22Rv1 (cell line): Measurements from ENCODE around the gene FKBP5.

Source experiments
- ZFX ChIP-seq: fragments of 450-650 bp; IDR thresholded peaks from 2 replicates; pipeline ENCODE4 v1.6.1; 2017; ENCODE audit warnings: antibody characterized with exemption, borderline replicate concordance
- TF ChIP-seq, protein P1 (sequence below): fragments of 450-650 bp; IDR thresholded peaks from 2 replicates; pipeline ENCODE4 v1.5.1; 2017; ENCODE audit warnings: mild to moderate bottlenecking

DNA sequence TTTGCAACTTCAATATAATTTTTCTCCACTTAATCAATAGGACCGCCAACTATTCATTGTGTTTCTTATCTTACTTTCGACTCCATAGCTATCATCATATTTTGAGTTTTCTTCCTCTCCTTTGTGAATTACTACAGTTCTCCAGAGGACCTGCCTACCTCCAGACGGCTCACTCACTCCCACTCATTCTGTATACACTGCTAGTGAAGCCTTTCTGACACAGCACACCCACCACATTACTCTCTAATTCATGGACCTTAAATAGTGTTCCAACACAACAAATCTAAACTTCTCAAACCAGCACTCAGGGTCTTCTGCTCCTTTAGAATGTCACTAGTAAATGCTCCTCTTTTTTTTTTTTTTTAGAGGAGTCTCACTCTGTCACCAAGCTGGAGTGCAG lies 23.8 kb downstream of the FKBP5 start:
- TF ChIP-seq, protein P1, sequence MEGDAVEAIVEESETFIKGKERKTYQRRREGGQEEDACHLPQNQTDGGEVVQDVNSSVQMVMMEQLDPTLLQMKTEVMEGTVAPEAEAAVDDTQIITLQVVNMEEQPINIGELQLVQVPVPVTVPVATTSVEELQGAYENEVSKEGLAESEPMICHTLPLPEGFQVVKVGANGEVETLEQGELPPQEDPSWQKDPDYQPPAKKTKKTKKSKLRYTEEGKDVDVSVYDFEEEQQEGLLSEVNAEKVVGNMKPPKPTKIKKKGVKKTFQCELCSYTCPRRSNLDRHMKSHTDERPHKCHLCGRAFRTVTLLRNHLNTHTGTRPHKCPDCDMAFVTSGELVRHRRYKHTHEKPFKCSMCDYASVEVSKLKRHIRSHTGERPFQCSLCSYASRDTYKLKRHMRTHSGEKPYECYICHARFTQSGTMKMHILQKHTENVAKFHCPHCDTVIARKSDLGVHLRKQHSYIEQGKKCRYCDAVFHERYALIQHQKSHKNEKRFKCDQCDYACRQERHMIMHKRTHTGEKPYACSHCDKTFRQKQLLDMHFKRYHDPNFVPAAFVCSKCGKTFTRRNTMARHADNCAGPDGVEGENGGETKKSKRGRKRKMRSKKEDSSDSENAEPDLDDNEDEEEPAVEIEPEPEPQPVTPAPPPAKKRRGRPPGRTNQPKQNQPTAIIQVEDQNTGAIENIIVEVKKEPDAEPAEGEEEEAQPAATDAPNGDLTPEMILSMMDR: no peak
- TF ChIP-seq ZFX: no peak
